Measurements from ENCODE around the gene GPC6.

Gene GPC6

GRCh38 chr13:93235258-93236015, 8.8 kb downstream of the GPC6 start:
- TF ChIP-seq CTCF (IDR thresholded peaks at IDR 0.05; ENCODE audit: control insufficient read depth, insufficient read depth, low read depth, low read length, missing control alignments): no peak

DNA sequence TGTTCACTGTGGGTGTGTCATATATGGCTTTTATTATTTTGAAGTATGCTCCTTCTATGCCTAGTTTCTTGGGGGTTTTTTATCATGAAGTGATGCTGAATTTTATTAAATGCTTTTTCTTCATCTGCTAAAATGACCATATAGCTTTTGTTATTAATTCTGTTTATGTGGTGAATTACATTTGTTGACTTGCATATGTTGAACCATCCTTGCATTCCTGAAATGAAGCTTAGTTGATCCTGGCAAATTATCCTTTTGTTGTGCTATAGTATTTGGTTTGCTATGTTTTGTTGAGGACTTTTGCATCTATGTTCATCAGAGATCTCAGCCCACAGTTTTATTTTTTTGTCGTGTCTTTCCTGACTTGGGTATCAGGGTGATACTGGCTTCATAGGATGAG, 12.1 kb downstream of the GPC6 start:
- DNase-seq (ENCODE audit: low read depth): no peak
- TF ChIP-seq CTCF (IDR thresholded peaks at IDR 0.05; ENCODE audit: control insufficient read depth, insufficient read depth, low read depth, low read length, missing control alignments): no peak
- no peak overlapping the region for H3K4me3 ChIP-seq (ENCODE audit: control insufficient read depth, low read depth, low read length)

More at GRCh38 chr13:93235258-93236015, 8.8 kb downstream of the GPC6 start:
- no peak overlapping the region for H3K4me3 ChIP-seq (ENCODE audit: control insufficient read depth, low read depth, low read length)
- DNase-seq (ENCODE audit: low read depth): no peak

DNA sequence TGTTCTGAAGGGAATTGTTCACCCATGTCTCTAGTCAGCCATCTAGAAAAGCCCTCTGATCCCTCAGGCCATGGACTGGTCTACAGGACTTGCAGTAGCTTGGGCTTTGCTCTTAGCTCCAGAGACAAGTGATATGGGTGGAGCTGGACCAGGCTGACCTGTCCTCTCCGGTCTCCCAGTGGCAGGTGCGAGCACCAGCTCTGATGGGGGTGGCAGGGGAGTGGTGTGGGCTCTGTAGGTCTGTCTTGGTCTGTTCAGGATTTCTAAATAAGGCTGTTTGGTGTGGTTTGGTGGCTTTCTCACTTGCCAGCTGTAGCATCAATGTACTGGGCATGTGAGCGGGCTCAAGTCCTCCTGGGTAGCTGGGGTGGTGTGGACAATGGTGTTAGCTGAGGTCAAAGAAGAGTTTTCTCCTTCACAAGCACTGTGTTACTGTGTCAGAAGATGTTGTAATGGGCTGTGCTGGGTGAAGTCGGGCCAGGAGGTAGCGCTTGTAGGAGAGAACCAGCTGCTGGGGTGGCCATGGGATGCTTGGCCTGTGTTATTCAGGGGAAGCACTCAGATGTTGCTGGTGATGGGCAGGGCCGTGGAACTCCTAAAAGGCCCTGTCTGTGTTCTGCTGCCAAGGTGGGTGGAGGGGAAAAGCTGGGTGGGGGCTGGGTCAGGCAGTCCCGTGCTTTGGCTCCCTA, 16.9 kb downstream of the GPC6 start:
- no peak overlapping the region for H3K4me3 ChIP-seq (ENCODE audit: control insufficient read depth, low read depth, low read length)
- no peak for TF ChIP-seq CTCF (IDR thresholded peaks at IDR 0.05; ENCODE audit: control insufficient read depth, insufficient read depth, low read depth, low read length, missing control alignments)
- DNase-seq (ENCODE audit: low read depth): no peak

DNA sequence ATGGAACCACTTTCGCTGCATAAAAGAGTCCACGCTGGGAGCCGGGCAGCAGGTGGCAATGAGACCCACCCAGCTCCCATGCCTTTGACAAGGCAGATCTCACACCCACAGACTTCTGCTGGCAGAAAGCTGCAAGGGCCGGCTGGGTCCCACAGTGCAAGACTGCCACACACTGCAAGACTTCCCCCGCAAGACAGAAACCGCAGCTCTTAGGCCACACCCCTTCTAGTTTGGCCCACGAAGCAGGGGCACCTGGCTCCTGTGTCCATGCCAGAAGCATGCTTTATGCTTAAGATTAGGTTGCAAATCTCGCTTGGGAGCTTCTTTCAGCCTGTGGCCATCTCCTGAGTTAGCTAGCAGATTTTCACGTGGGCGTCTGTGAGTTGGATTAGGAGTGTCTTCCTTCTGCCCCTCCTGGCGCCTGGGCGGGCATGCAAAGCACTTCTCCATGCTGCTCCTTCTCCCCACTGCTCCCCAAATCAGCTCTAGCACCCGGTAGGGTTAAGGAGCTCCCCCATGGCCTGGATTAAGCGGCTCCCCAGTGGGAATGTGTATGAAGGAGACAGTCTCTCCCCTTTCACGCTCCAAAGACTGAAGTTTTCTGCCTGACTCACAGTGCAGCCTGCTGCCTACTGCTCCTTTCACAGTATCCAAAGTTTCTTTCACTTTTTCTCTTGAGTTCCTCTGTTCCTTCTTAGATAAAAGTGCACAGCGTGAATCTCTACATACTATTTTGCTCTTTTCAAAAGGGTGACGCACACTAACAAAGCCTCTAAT, 17.7 kb downstream of the GPC6 start:
- TF ChIP-seq CTCF (IDR thresholded peaks at IDR 0.05; ENCODE audit: control insufficient read depth, insufficient read depth, low read depth, low read length, missing control alignments): no peak
- peak overlapping the region; percentile 62 for H3K4me3 ChIP-seq (ENCODE audit: control insufficient read depth, low read depth, low read length)

GRCh38 chr13:93244918-93245280, 18.3 kb downstream of the GPC6 start:
- DNase-seq (ENCODE audit: low read depth): no peak
- no peak for TF ChIP-seq CTCF (IDR thresholded peaks at IDR 0.05; ENCODE audit: control insufficient read depth, insufficient read depth, low read depth, low read length, missing control alignments)
- H3K4me3 ChIP-seq (ENCODE audit: control insufficient read depth, low read depth, low read length): peak overlapping the region; percentile 62

More for the DNA sequence above, 17.7 kb downstream of the GPC6 start:
- DNase-seq (ENCODE audit: low read depth): no peak

- DNase-seq (ENCODE audit: low read depth): no peak
- no peak overlapping the region for H3K4me3 ChIP-seq (ENCODE audit: control insufficient read depth, low read depth, low read length)
- no peak for TF ChIP-seq CTCF (IDR thresholded peaks at IDR 0.05; ENCODE audit: control insufficient read depth, insufficient read depth, low read depth, low read length, missing control alignments)
Observed at GRCh38 chr13:93246069-93246468, 19.5 kb downstream of the GPC6 start.
